Measurements from ENCODE around the gene EYA4.

The EYA4 gene, protein sequence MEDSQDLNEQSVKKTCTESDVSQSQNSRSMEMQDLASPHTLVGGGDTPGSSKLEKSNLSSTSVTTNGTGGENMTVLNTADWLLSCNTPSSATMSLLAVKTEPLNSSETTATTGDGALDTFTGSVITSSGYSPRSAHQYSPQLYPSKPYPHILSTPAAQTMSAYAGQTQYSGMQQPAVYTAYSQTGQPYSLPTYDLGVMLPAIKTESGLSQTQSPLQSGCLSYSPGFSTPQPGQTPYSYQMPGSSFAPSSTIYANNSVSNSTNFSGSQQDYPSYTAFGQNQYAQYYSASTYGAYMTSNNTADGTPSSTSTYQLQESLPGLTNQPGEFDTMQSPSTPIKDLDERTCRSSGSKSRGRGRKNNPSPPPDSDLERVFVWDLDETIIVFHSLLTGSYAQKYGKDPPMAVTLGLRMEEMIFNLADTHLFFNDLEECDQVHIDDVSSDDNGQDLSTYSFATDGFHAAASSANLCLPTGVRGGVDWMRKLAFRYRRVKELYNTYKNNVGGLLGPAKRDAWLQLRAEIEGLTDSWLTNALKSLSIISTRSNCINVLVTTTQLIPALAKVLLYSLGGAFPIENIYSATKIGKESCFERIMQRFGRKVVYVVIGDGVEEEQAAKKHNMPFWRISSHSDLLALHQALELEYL

GRCh38 chr6:133241086-133241900, at the start of gene EYA4:
Gene EYA4, plus strand, starts transcription at chr6:133241357. Its CDS starts 33,424 bp downstream, at chr6:133274781.
- no peak for DNase-seq (ENCODE audit: low read depth in 2 of 2)

GRCh38 chr6:133193396-133193795, 47.8 kb upstream of the EYA4 start:
- no peak for DNase-seq (ENCODE audit: low read depth in 2 of 2)

DNA sequence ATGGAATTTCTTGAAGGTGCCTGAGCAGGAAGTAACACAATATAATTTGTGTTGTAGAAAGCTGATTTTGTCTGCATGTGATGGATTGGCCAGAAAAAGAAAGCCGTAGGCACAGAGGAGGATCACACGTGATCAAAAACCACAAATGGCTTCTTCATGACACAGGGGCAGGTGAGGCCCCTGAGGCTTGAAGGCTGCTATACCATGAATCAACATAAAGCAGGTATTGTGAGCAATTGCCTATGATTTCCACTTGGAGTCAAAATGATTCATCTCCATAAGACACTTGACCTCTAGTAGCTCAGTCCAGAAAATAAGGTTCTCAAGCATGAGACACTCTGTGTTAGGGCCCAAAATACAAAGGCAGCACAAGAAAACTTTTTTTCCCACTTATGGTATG, 42.4 kb upstream of the EYA4 start:
- DNase-seq (ENCODE audit: low read depth in 2 of 2): no peak

- no peak for DNase-seq (ENCODE audit: low read depth in 2 of 2)
Observed at GRCh38 chr6:133201231-133201630, 39.9 kb upstream of the EYA4 start.

- peak in 1 of 2 experiments; percentile 10 for DNase-seq (ENCODE audit: low read depth in 2 of 2)
Observed at GRCh38 chr6:133202610-133203343, 38.4 kb upstream of the EYA4 start.

- no peak for DNase-seq (ENCODE audit: low read depth in 2 of 2)
Observed at GRCh38 chr6:133203344-133203697, 37.8 kb upstream of the EYA4 start.

- DNase-seq (ENCODE audit: low read depth in 2 of 2): no peak
Observed at GRCh38 chr6:133205304-133205703, 35.9 kb upstream of the EYA4 start.

DNA sequence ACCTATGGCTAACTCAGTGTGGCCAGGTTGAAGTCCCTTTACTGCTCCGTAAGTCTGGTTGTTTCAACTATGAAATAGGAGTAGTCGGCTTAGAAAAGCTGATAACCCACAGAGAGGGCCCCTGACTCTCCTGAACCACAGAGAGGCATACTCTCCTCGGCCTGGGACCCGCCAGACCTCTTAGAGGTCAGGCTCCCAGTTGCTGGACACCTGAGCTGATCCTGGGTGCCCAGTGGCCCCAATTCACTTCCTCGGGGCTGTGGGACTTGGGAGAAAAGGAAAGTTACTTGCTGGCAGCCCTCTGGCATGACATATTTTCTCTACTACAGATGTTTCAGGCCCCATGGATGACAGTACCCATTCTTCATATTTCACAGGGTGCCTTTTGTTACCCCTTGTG, 34.2 kb upstream of the EYA4 start:
- no peak for DNase-seq (ENCODE audit: low read depth in 2 of 2)

DNA sequence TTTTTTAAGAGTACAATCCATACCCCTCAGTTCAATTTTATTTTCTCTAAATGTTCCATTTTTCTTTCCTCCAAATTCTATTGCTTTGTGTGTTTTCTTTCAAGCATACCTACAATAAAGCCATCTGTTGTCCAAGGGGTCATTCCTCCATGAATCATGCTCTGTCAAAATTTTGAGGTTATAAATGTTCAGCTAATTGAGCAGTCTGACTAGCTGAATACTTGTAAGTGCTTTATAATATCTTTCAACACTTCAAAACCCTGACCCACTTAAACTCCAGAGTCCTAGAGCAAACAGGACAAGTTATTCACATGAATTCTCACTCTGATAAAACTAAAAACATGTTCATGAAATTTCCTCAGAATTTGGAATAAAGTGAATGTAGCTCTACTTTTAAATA, 33.4 kb upstream of the EYA4 start:
- DNase-seq (ENCODE audit: low read depth in 2 of 2): no peak

- DNase-seq (ENCODE audit: low read depth in 2 of 2): peak in 1 of 2 experiments; percentile 17
Observed at GRCh38 chr6:133208183-133208755, 32.9 kb upstream of the EYA4 start.

DNA sequence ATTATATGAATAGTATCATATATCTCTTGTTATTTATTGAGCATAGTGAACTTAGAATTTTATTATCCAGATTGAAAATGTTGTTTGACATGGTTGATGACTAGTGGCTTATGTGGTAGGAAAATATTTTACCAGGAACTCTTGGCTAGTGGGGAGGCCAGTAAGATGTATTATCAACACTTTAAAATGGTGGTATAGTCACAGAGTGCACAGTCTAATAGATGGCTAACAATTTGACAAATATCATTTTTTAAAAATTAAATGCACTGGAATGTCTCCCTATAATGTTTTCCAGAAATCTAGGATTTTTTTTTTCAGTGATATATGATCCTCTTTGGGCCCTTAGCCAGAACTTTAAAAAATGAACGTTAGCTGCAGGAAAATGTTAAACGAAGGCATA, 26.9 kb upstream of the EYA4 start:
- no peak for DNase-seq (ENCODE audit: low read depth in 2 of 2)

GRCh38 chr6:133218852-133219251, 22.3 kb upstream of the EYA4 start:
- DNase-seq (ENCODE audit: low read depth in 2 of 2): no peak

- no peak for DNase-seq (ENCODE audit: low read depth in 2 of 2)
Observed at GRCh38 chr6:133223452-133224029, 17.6 kb upstream of the EYA4 start.

GRCh38 chr6:133225560-133225959, 15.6 kb upstream of the EYA4 start:
- DNase-seq (ENCODE audit: low read depth in 2 of 2): no peak

DNA sequence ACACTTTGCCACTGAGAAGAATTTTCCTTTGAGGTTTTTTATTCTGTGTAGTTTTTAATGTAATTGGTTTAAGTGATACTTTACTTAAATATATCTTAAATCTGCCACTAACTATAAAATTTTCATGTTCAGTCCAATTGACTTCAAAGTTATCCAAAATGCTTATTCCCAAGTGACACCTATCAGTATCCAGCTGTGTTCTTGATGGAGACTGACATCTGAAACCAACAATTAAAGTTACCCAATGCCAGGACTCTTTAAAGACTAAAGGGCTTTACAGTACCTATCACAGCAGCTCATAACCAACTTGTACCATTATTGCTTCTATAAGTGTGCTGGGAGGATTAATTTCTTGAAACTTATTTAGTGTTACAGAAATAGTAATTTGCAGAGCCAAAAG, 13.8 kb upstream of the EYA4 start:
- no peak for DNase-seq (ENCODE audit: low read depth in 2 of 2)

- no peak for DNase-seq (ENCODE audit: low read depth in 2 of 2)
Observed at GRCh38 chr6:133230052-133230451, 11.1 kb upstream of the EYA4 start.

DNA sequence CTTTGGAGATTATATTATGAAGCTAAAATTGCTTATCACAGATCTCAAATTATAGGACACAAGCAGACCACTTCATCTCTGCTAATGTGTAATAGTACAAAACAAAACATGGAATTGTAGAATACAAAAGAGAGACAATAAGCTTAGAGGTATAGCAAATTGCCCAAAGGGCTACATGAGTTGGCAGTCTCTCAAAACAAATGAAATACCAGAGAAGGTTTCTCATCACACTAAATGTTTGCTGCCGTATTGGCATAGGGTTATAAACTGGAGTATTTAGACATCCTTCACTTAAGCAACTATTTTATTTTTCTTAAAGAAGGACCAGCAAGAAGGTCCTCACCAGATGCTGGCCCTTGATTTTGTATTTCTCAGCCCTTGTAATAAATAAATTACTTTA, 5.9 kb upstream of the EYA4 start:
- no peak for DNase-seq (ENCODE audit: low read depth in 2 of 2)

GRCh38 chr6:133236932-133237331, 4.2 kb upstream of the EYA4 start:
- DNase-seq (ENCODE audit: low read depth in 2 of 2): peak; percentile 51

GRCh38 chr6:133240511-133241085, 559 bp upstream of the EYA4 start:
- no peak for DNase-seq (ENCODE audit: low read depth in 2 of 2)

DNA sequence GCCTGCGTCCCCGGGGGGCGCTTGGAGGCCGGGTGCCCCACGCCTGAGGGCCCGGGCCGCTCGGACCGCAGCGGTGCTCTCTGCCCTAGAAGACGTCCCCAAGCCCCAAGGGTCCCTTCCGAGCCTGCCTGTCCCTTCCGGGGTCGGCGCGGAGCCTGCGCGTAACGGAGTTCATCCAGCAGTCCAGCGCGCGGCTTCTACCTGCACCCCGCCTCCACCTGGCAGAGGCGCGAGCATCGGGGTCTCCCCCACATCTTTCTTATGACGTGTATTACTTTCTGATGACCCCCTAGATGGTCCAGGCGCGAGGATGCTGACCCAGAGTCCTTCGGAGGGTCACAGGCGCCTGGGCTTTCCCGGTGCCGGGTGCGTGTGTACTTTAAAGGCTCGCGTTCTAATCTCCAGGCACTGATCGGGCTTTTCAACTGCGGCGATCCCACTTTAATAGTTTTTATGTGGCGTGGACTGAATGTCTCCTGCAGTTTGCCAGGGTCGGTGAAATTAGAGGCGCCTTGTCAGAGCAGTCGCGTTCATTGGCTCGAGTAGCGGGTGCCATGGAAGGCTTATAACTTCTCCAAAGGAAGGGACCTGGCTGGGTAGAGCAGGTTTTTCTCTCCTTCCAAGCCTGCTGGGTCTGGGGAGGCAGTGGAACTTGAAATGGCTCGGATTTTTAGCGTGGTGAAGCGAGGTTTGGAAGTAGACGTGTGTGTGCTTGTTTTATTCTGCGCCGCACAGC, 912 bp downstream of the EYA4 start:
- no peak for DNase-seq (ENCODE audit: low read depth in 2 of 2)

All from fibroblast of skin of left quadriceps (primary cell).